ENCODE measurements around the gene SETDB1.

DNA sequence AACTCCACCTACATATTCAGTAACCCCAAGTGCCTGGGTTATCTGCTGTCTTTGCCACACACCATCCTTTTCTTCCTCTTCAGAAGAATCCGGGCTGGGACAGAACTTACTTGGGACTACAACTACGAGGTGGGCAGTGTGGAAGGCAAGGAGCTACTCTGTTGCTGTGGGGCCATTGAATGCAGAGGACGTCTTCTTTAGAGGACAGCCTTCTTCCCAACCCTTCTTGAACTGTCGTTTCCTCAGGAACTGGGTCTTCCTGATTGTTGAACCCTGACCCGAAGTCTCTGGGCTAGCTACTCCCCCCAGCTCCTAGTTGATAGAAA, 38.0 kb downstream of the SETDB1 start:
- TF ChIP-seq, protein P1, sequence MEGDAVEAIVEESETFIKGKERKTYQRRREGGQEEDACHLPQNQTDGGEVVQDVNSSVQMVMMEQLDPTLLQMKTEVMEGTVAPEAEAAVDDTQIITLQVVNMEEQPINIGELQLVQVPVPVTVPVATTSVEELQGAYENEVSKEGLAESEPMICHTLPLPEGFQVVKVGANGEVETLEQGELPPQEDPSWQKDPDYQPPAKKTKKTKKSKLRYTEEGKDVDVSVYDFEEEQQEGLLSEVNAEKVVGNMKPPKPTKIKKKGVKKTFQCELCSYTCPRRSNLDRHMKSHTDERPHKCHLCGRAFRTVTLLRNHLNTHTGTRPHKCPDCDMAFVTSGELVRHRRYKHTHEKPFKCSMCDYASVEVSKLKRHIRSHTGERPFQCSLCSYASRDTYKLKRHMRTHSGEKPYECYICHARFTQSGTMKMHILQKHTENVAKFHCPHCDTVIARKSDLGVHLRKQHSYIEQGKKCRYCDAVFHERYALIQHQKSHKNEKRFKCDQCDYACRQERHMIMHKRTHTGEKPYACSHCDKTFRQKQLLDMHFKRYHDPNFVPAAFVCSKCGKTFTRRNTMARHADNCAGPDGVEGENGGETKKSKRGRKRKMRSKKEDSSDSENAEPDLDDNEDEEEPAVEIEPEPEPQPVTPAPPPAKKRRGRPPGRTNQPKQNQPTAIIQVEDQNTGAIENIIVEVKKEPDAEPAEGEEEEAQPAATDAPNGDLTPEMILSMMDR (IDR thresholded peaks at IDR 0.05): no peak
- TF ChIP-seq, protein P2, sequence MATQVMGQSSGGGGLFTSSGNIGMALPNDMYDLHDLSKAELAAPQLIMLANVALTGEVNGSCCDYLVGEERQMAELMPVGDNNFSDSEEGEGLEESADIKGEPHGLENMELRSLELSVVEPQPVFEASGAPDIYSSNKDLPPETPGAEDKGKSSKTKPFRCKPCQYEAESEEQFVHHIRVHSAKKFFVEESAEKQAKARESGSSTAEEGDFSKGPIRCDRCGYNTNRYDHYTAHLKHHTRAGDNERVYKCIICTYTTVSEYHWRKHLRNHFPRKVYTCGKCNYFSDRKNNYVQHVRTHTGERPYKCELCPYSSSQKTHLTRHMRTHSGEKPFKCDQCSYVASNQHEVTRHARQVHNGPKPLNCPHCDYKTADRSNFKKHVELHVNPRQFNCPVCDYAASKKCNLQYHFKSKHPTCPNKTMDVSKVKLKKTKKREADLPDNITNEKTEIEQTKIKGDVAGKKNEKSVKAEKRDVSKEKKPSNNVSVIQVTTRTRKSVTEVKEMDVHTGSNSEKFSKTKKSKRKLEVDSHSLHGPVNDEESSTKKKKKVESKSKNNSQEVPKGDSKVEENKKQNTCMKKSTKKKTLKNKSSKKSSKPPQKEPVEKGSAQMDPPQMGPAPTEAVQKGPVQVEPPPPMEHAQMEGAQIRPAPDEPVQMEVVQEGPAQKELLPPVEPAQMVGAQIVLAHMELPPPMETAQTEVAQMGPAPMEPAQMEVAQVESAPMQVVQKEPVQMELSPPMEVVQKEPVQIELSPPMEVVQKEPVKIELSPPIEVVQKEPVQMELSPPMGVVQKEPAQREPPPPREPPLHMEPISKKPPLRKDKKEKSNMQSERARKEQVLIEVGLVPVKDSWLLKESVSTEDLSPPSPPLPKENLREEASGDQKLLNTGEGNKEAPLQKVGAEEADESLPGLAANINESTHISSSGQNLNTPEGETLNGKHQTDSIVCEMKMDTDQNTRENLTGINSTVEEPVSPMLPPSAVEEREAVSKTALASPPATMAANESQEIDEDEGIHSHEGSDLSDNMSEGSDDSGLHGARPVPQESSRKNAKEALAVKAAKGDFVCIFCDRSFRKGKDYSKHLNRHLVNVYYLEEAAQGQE (IDR thresholded peaks at IDR 0.05; ENCODE audit: low read depth, low read length): no peak
- TF ChIP-seq, protein P3, sequence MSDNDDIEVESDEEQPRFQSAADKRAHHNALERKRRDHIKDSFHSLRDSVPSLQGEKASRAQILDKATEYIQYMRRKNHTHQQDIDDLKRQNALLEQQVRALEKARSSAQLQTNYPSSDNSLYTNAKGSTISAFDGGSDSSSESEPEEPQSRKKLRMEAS (IDR thresholded peaks at IDR 0.05; ENCODE audit: low read depth): no peak
- TF ChIP-seq POLR2AphosphoS5 (IDR thresholded peaks at IDR 0.05; ENCODE audit: low read depth, low read length): no peak
- TF ChIP-seq RFX5 (IDR thresholded peaks at IDR 0.05; ENCODE audit: low read length): no peak
- TF ChIP-seq GABPA (IDR thresholded peaks at IDR 0.05; ENCODE audit: low read depth): no peak
